CD14-positive monocyte (primary cell): ENCODE data around the gene IRF2. TPM values are rescaled to one million over a fixed set of nuclear protein-coding genes. Genes with fewer than 3 reads are reported as not detected.
A peak's percentile ranks its signal among the peaks of the same experiment; 100 is the strongest.

ENCODE experiments used
- DNase-seq, 3 donors: peaks; one replicate each; pipeline ENCODE4 v3.0.0-alpha.2; 2011 to 2022
- H2AFZ ChIP-seq: 2 replicates; pipeline ENCODE4 v1.6.0; 2012; ENCODE audit warnings: mild to moderate bottlenecking, low read depth, low read length, inconsistent platforms; ENCODE audit not compliant: insufficient read depth, poor library complexity, severe bottlenecking
- H3K27ac ChIP-seq, 2 donors: 1 replicate in 1 of 2; 2 replicates in 1 of 2; pipeline ENCODE4 v1.5.1; 2012 to 2013; ENCODE audit warnings: low read length in 2 of 2, control low read depth in 1 of 2, inconsistent platforms in 1 of 2, low read depth in 1 of 2, mild to moderate bottlenecking in 1 of 2
- H3K27me3 ChIP-seq, 2 donors: one replicate each; pipeline versions ENCODE4 v1.6.0 to v1.6.1; 2011 to 2013; ENCODE audit warnings: low read length in 2 of 2; ENCODE audit not compliant: control insufficient read depth in 2 of 2, insufficient read depth in 2 of 2
- H3K36me3 ChIP-seq, 2 donors: replicated peaks in 1 of 2; 1 replicate in 1 of 2; 2 replicates in 1 of 2; pipeline versions ENCODE4 v1.5.1 to v1.6.1; 2012 to 2013; ENCODE audit warnings: low read length in 2 of 2, control low read depth in 1 of 2, inconsistent platforms in 1 of 2, mild to moderate bottlenecking in 1 of 2; ENCODE audit not compliant: insufficient read depth in 2 of 2, control insufficient read depth in 1 of 2
- H3K4me1 ChIP-seq, 2 donors: 1 replicate in 1 of 2; 2 replicates in 1 of 2; pipeline versions ENCODE4 v1.5.1 to v1.6.1; 2012 to 2013; ENCODE audit warnings: low read length in 2 of 2, control low read depth in 1 of 2, inconsistent platforms in 1 of 2, mild to moderate bottlenecking in 1 of 2, moderate library complexity in 1 of 2; ENCODE audit not compliant: insufficient read depth in 2 of 2, control insufficient read depth in 1 of 2
- H3K4me2 ChIP-seq: replicated peaks from 2 replicates; pipeline ENCODE3; 2012; ENCODE audit warnings: low read length, moderate library complexity, mild to moderate bottlenecking; ENCODE audit not compliant: poor library complexity, severe bottlenecking; ENCODE audit errors: extremely low read depth
- H3K4me3 ChIP-seq, 3 experiments: fragments of 200-600 bp in 1 of 3; sonication (generic) in 1 of 3; replicated peaks in 1 of 3; 1 replicate in 2 of 3; 2 replicates in 1 of 3; pipeline ENCODE4 v1.5.1; 2011 to 2013; ENCODE audit warnings: low read length in 3 of 3, mild to moderate bottlenecking in 3 of 3, control low read depth in 2 of 3, low read depth in 2 of 3, inconsistent platforms in 1 of 3, moderate library complexity in 1 of 3
- H3K79me2 ChIP-seq: 2 replicates; pipeline ENCODE4 v1.6.0; 2012; ENCODE audit warnings: mild to moderate bottlenecking, control low read depth, inconsistent platforms, low read length, moderate library complexity; ENCODE audit not compliant: insufficient read depth
- H3K9ac ChIP-seq: 2 replicates; pipeline ENCODE4 v1.6.0; 2017; ENCODE audit warnings: low read length, mild to moderate bottlenecking; ENCODE audit not compliant: insufficient read depth, poor library complexity, severe bottlenecking
- H3K9me3 ChIP-seq, 2 donors: replicated peaks in 1 of 2; 1 replicate in 1 of 2; 2 replicates in 1 of 2; pipeline versions ENCODE4 v1.5.1 to v1.6.1; 2012 to 2013; ENCODE audit warnings: low read length in 2 of 2, control low read depth in 1 of 2; ENCODE audit not compliant: control insufficient read depth in 1 of 2, insufficient read depth in 1 of 2
- H4K20me1 ChIP-seq: 2 replicates; pipeline ENCODE4 v1.6.0; 2012; ENCODE audit warnings: mild to moderate bottlenecking, low read length, control low read depth, moderate library complexity; ENCODE audit not compliant: insufficient read depth
- H3K27ac Mint-ChIP-seq, 7 donors: one replicate each; pipeline ENCODE4 v1.8.0; 2020; ENCODE audit warnings: mild to moderate bottlenecking in 7 of 7, mixed read lengths in 7 of 7, moderate library complexity in 6 of 7, inconsistent platforms in 2 of 7
- H3K27me3 Mint-ChIP-seq, 3 donors: one replicate each; pipeline ENCODE4 v1.8.0; 2021 to 2022; ENCODE audit warnings: low read depth in 3 of 3, mild to moderate bottlenecking in 3 of 3, mixed read lengths in 3 of 3, moderate library complexity in 3 of 3, inconsistent platforms in 1 of 3
- H3K36me3 Mint-ChIP-seq, 2 donors: one replicate each; pipeline ENCODE4 v1.8.0; 2020; ENCODE audit warnings: mixed read lengths in 2 of 2, inconsistent platforms in 1 of 2, mild to moderate bottlenecking in 1 of 2
- H3K4me1 Mint-ChIP-seq: one replicate; pipeline ENCODE4 v1.8.0; 2020; ENCODE audit warnings: mild to moderate bottlenecking, mixed read lengths
- H3K4me3 Mint-ChIP-seq, 2 donors: one replicate each; pipeline ENCODE4 v1.8.0; 2020; ENCODE audit warnings: mild to moderate bottlenecking in 2 of 2, mixed read lengths in 2 of 2, moderate library complexity in 1 of 2
- H3K9me3 Mint-ChIP-seq, 7 donors: one replicate each; pipeline ENCODE4 v1.8.0; 2020 to 2022; ENCODE audit warnings: mixed read lengths in 7 of 7, mild to moderate bottlenecking in 6 of 7, moderate library complexity in 6 of 7, inconsistent platforms in 2 of 7
- CTCF ChIP-seq: fragments of 200-600 bp; IDR thresholded peaks from one replicate; pipeline ENCODE4 v1.8.0; 2022; ENCODE audit warnings: antibody characterized with exemption, mild to moderate bottlenecking
- WGBS: methylation state at CpG from one replicate; pipeline ENCODE4 v1.1.5; 2013; ENCODE audit warnings: missing lambda C conversion rate; ENCODE audit not compliant: insufficient coverage; 5-methylcytosine and 5-hydroxymethylcytosine counted together
- intact Hi-C, 2 donors: fragments of 100-400 bp; cut with micrococcal nuclease; formaldehyde crosslinking; loops; one replicate each; pipeline versions ENCODE4 v1.15.0 to v1.15.1; 2023
- polyA plus RNA-seq, 3 donors: library from polyadenylated mRNA; depleted of rRNA in 1 of 3; unstranded in 2 of 3; stranded (reverse) in 1 of 3; fragments of 300-500 nt in 2 of 3; fragments of >200 nt in 1 of 3; fragmentation: Illumina TruSeq in 2 of 3; gene quantifications; 1 replicate in 2 of 3; 2 replicates in 1 of 3; pipeline ENCODE4 v1.2.3, GENCODE V29; 2012 to 2021

IRF2 gene
- polyA plus RNA-seq, 3 donors: 51.3 to 76.8 (median 56.1) TPM

DNA sequence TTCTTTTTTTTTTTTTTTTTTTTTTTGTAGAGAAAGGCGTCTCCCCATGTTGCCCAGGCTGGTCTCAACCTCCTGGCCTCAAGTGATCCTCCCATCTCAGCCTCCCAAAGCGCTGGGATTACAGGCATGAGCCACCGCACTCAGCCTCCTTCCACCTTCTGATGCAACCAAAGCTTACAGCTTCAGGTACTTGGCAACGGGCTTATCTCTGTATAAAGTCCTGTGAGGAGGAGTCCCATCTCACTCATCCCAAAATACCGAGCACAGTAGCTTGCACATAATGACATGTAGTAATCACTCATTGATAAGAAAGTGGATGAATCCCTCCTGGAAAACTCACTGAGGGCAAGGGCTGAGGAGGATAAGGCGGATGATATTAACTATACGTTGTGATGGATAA, 19.1 kb downstream of the IRF2 start:
- Histone ChIP-seq H3K4me1 (peaks cover 43 to 53% of the 10 kb centered on the region in 2 donors), H3K4me3 (no peak overlapping the region), H3K36me3 (peaks cover 0 to 35% of the 10 kb centered on the region in 2 donors), H3K9me3 (no peaks in the 10 kb centered on the region), H2AFZ (no peak overlapping the region), H3K27me3 (no peaks in the 10 kb centered on the region), H3K27ac (no peak overlapping the region), H3K9ac (no peak overlapping the region), H4K20me1 (peaks cover 98% of the 10 kb centered on the region), H3K79me2 (peaks cover 99% of the 10 kb centered on the region), H3K4me2 (no peak overlapping the region)
- Mint-ChIP-seq H3K4me1 (peaks cover 78% of the 10 kb centered on the region), H3K4me3 (no peak overlapping the region), H3K9me3 (peaks cover 0 to 2% (median 0%) of the 10 kb centered on the region in 7 donors), H3K27ac (peak overlapping the region in 1 of 7 donors; percentile 40), H3K36me3 (peaks cover 40 to 43% of the 10 kb centered on the region in 2 donors), H3K27me3 (peaks cover 0 to 2% (median 0%) of the 10 kb centered on the region in 3 donors)
- no peak for TF ChIP-seq CTCF
- no CpG with 5 or more reads among the region's 7 CpGs for WGBS
- no peak for DNase-seq
- intact Hi-C loops: no loop called here

DNA sequence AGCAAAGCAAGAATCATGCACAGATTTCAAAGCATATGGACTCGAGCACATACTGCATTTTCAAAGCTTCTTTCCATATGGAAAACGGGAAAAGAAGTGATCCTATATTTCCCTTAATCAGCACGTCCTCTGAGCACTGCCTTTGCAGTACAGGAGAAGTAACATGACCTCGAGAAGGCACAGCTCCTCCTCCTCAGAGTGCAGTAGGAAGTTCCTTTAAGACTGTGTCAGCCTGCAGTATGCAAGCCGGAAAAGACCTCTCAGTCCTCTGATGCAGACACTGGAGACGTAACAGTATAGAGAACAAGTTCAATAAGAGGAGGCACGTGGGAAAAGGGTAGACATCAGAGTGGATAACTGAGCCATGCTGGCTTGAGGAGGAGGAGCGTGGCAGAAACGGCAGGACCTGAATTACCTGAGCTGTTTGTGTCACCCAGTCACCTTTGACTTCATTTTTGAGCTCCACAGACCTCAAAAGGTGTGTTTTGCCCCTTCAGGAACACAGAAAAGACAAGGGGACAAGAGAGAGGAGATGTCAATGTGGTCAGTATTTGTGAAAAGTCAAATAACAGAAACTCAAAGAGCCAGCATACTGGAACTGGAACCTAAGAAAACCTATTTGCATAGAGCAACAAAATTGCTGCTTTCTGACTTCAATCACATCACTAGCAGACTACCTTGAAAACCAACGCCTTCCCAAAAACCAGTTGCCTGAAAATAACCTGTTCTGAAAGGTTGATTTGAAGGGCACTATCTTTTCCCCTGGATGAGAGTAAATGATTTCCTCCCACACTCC, 20.8 kb downstream of the IRF2 start:
- H3K9me3 ChIP-seq: no peaks in the 10 kb centered on the region
- peaks cover 0 to 2% (median 0%) of the 10 kb centered on the region in 7 donors for H3K9me3 Mint-ChIP-seq
- no peak overlapping the region for H2AFZ ChIP-seq
- 10% methylated on average over 5 of the region's 10 CpGs for WGBS
- no peak for TF ChIP-seq CTCF
- H3K27ac ChIP-seq: peak overlapping the region; percentile 70 to 79
- H3K27me3 Mint-ChIP-seq: peaks cover 0 to 2% (median 0%) of the 10 kb centered on the region in 3 donors
- H3K36me3 Mint-ChIP-seq: peaks cover 45 to 46% of the 10 kb centered on the region in 2 donors
- H3K4me2 ChIP-seq: peak overlapping the region; percentile 27
- H4K20me1 ChIP-seq: peaks cover 98% of the 10 kb centered on the region
- peak overlapping the region; percentile 85 to 98 (median 92) for H3K27ac Mint-ChIP-seq
- no peaks in the 10 kb centered on the region for H3K27me3 ChIP-seq
- peak overlapping the region in 1 of 3 experiments; percentile 13 for H3K4me3 ChIP-seq
- peaks cover 55 to 60% of the 10 kb centered on the region in 2 donors for H3K4me1 ChIP-seq
- peak overlapping the region; percentile 0 for H3K9ac ChIP-seq
- peaks cover 78% of the 10 kb centered on the region for H3K4me1 Mint-ChIP-seq
- peaks cover 99% of the 10 kb centered on the region for H3K79me2 ChIP-seq
- H3K36me3 ChIP-seq: peaks cover 0 to 34% of the 10 kb centered on the region in 2 donors
- intact Hi-C loops: no loop called here
- DNase-seq: peak; percentile 64 to 78 (median 77)
- H3K4me3 Mint-ChIP-seq: peak overlapping the region; percentile 45 to 65
